Endothelial cell of umbilical vein (primary cell): ENCODE results near the gene GFER.
A peak's percentile ranks its signal among the peaks of the same experiment; 100 is the strongest.

Experiments
- CTCF ChIP-seq, 2 donors: IDR thresholded peaks; 1 replicate in 1 of 2; 2 replicates in 1 of 2; pipeline ENCODE4 v1.5.1; 2011; ENCODE audit warnings: low read length in 2 of 2, mild to moderate bottlenecking in 2 of 2, moderate library complexity in 2 of 2, control low read depth in 1 of 2, inconsistent platforms in 1 of 2, low read depth in 1 of 2; ENCODE audit not compliant: insufficient read depth in 1 of 2; ENCODE audit errors: extremely low read depth in 1 of 2
- EZH2 ChIP-seq: IDR thresholded peaks from 2 replicates; pipeline ENCODE4 v1.6.1; 2012; ENCODE audit warnings: borderline replicate concordance, low read depth, mild to moderate bottlenecking, moderate library complexity, low read length, inconsistent platforms; ENCODE audit not compliant: severe bottlenecking
- MAX ChIP-seq: IDR thresholded peaks from 2 replicates; pipeline ENCODE4 v1.6.1; 2011; ENCODE audit not compliant: insufficient read depth, insufficient read length
- MYC ChIP-seq: IDR thresholded peaks from one replicate; pipeline ENCODE4 v1.6.1; 2011; ENCODE audit warnings: mild to moderate bottlenecking, low read depth, low read length
- POLR2A ChIP-seq: IDR thresholded peaks from 2 replicates; pipeline ENCODE4 v1.6.1; 2012; ENCODE audit warnings: low read depth, mild to moderate bottlenecking, control low read depth, low read length
- POLR2AphosphoS5 ChIP-seq: IDR thresholded peaks from 2 replicates; pipeline ENCODE4 v1.6.1; 2012; ENCODE audit warnings: low read depth, mild to moderate bottlenecking, control low read depth, low read length, moderate library complexity; ENCODE audit not compliant: insufficient read depth

DNA sequence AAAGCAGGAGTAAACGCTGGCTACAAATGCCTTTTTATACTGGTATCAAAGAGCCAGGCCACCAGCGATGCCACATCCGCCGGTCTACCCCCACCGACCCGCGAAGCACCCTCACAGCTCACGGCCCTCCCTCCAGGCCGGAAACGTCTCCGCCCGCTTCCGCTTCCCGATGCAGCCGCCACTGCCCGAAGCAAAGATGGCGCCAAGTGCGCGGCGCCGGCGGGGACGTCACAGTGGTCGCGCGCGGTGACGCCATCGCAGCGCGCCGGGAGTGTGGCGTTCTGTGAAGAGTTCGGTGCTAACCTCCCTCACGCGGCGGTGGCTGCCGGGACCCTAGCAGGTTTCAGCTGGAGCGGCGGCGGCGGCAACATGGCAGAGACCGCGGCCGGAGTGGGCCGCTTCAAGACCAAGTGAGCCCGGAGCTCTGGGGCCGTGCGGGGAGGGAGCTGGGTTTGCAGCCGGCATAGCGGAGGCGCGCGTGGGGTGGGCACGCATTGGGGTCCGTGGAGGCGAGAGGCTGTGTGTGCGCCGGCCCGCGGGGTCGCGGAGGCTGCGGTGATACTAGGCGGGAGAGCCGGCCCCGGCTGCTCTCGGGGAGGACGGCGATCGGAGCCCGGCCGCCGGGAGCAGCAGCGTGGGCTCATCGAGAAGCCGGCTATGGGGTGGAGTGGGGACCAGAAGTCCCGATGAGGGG is 12.1 kb upstream of the GFER start, which contains the start of gene TBL3:
- peak; percentile 94 for TF ChIP-seq POLR2A
- TF ChIP-seq POLR2AphosphoS5 = peak; percentile 94
- TF ChIP-seq CTCF (IDR thresholded peaks at IDR 0.05; ENCODE audit: extremely low read depth in 1 of 2, insufficient read depth in 1 of 2, low read depth in 1 of 2, low read length in 2 of 2) = no peak
- TF ChIP-seq EZH2 = no peak
- peak; percentile 68 for TF ChIP-seq MAX
- TF ChIP-seq MYC = no peak
